Measurements from ENCODE around the gene SCYGR2. TPM values are rescaled to one million over a fixed set of nuclear protein-coding genes. Genes with fewer than 3 reads are reported as not detected.

Gene SCYGR2
- total and polyA plus RNA-seq, 2 donors (not counting 1 experiment from before 2014, with no cell fraction given): not detected

DNA sequence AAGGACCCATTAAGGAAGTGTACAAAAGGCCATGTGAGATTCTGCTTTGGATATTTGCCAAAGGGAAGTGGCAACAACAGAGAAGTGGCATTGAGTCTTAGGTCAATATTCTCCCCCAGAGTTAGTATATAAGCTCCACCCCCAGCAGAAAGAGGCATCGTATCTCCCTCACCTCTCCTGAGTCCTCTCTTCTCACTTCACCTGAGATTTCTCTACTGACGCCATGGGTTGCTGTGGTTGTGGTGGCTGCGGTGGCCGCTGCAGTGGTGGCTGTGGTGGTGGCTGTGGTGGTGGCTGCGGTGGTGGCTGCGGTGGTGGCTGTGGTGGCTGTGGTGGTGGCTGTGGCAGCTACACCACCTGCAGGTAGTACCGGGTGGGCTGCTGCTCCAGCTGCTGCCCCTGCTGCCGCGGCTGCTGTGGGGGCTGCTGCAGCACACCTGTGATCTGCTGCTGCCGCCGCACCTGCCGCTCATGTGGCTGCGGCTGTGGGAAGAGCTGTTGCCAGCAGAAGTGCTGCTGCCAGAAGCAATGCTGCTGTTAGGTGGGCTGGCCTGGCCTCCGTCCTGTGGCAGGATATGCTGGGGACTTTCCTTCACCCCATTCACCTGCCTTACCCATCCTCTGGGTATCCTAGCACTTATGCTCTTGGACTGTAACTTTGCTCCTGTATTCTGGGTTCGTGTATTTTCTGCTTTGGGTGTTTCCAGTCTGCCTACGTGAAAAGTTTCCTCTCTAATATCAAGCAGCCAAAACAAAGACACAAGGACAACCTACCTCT is 10.1 kb downstream of the SCYGR2 start:
- peaks cover 0 to 7% (median 2%) of the 10 kb centered on the region in 4 experiments for H3K27me3 ChIP-seq (replicated peaks in 1 of 4; ENCODE audit: control extremely low read depth in 1 of 4, control insufficient read depth in 3 of 4, insufficient read depth in 4 of 4, low read length in 3 of 4)
- H2AFZ ChIP-seq (ENCODE audit: insufficient read depth, low read depth, low read length, poor library complexity, severe bottlenecking): no peak overlapping the region
- peak; percentile 62 for ATAC-seq (ENCODE audit: low read depth)
- H3K9ac ChIP-seq (ENCODE audit: low read length): no peak overlapping the region
- no peak overlapping the region for H3K27ac ChIP-seq (ENCODE audit: low read length in 2 of 2)
- H3K4me2 ChIP-seq (replicated peaks; ENCODE audit: low read depth, low read length, poor library complexity, severe bottlenecking): peak overlapping the region; percentile 31
- DNase-seq: peak; percentile 66
- intact Hi-C loops (cut with micrococcal nuclease): no loop called here
- TF ChIP-seq EZH2 (IDR thresholded peaks at IDR 0.05; ENCODE audit: borderline replicate concordance, insufficient read depth, low read depth, low read length, poor library complexity, severe bottlenecking): no peak
- TF ChIP-seq CTCF (IDR thresholded peaks at IDR 0.05): no peak
- ChIA-PET POLR2A (no interaction called here), CTCF (interaction anchor here (1.3 kb wide), 1 partner anchor 128 kb away, joined by 3 read pairs; no protein-coding TSS in a partner anchor)
- H3K4me1 ChIP-seq (ENCODE audit: control insufficient read depth in 2 of 2, insufficient read depth in 2 of 2, low read length in 2 of 2): peaks cover 7 to 15% of the 10 kb centered on the region in 2 donors
- no peak overlapping the region for H3K4me3 ChIP-seq (ENCODE audit: control extremely low read depth in 1 of 5, extremely low read depth in 1 of 5, insufficient read depth in 1 of 5, low read depth in 2 of 5, low read length in 4 of 5)
- peaks cover 17% of the 10 kb centered on the region for H3K4me1 Mint-ChIP-seq
- peak overlapping the region; percentile 37 for H3K27ac Mint-ChIP-seq
- no peaks in the 10 kb centered on the region for H4K20me1 ChIP-seq (ENCODE audit: control insufficient read depth, insufficient read depth, low read length, poor library complexity, severe bottlenecking)
- H3K79me2 ChIP-seq (ENCODE audit: control insufficient read depth, insufficient read depth, low read length): no peaks in the 10 kb centered on the region
- H3K27me3 Mint-ChIP-seq: peaks cover 17% of the 10 kb centered on the region
- H3K36me3 ChIP-seq (replicated peaks in 1 of 2; ENCODE audit: control extremely low read depth in 1 of 2, control insufficient read depth in 1 of 2, extremely low read depth in 1 of 2, insufficient read depth in 2 of 2, low read length in 1 of 2): no peaks in the 10 kb centered on the region
- H3K9me3 Mint-ChIP-seq (ENCODE audit: insufficient read depth): no peaks in the 10 kb centered on the region
- H3K4me3 Mint-ChIP-seq: no peak overlapping the region
- peaks cover 0 to 5% (median 0%) of the 10 kb centered on the region in 3 donors for H3K9me3 ChIP-seq (ENCODE audit: control extremely low read depth in 1 of 3, control insufficient read depth in 2 of 3, insufficient read depth in 1 of 3, low read length in 2 of 3)
- WGBS (ENCODE audit: insufficient coverage): 24% methylated on average over 10 of the region's 16 CpGs

GRCh38 chr2:227610123-227610522 is 11.4 kb downstream of the SCYGR2 start:
- Histone ChIP-seq H3K9ac (ENCODE audit: low read length) (no peak overlapping the region), H3K79me2 (ENCODE audit: control insufficient read depth, insufficient read depth, low read length) (no peaks in the 10 kb centered on the region), H3K9me3 (ENCODE audit: control extremely low read depth in 1 of 3, control insufficient read depth in 2 of 3, insufficient read depth in 1 of 3, low read length in 2 of 3) (peaks cover 0 to 5% (median 0%) of the 10 kb centered on the region in 3 donors), H2AFZ (ENCODE audit: insufficient read depth, low read depth, low read length, poor library complexity, severe bottlenecking) (no peak overlapping the region), H3K36me3 (replicated peaks in 1 of 2; ENCODE audit: control extremely low read depth in 1 of 2, control insufficient read depth in 1 of 2, extremely low read depth in 1 of 2, insufficient read depth in 2 of 2, low read length in 1 of 2) (no peaks in the 10 kb centered on the region), H3K4me2 (replicated peaks; ENCODE audit: low read depth, low read length, poor library complexity, severe bottlenecking) (no peak overlapping the region), H3K4me1 (ENCODE audit: control insufficient read depth in 2 of 2, insufficient read depth in 2 of 2, low read length in 2 of 2) (peaks cover 7 to 15% of the 10 kb centered on the region in 2 donors), H3K27ac (ENCODE audit: low read length in 2 of 2) (no peak overlapping the region), H3K27me3 (replicated peaks in 1 of 4; ENCODE audit: control extremely low read depth in 1 of 4, control insufficient read depth in 3 of 4, insufficient read depth in 4 of 4, low read length in 3 of 4) (peaks cover 0 to 5% (median 2%) of the 10 kb centered on the region in 4 experiments), H4K20me1 (ENCODE audit: control insufficient read depth, insufficient read depth, low read length, poor library complexity, severe bottlenecking) (no peaks in the 10 kb centered on the region), H3K4me3 (ENCODE audit: control extremely low read depth in 1 of 5, extremely low read depth in 1 of 5, insufficient read depth in 1 of 5, low read depth in 2 of 5, low read length in 4 of 5) (no peak overlapping the region)
- Mint-ChIP-seq H3K27me3 (peaks cover 17% of the 10 kb centered on the region), H3K27ac (no peak overlapping the region), H3K4me3 (no peak overlapping the region), H3K9me3 (ENCODE audit: insufficient read depth) (no peaks in the 10 kb centered on the region), H3K4me1 (peaks cover 17% of the 10 kb centered on the region)
- POLR2A ChIA-PET: no interaction called here
- CTCF ChIA-PET: no interaction called here
- intact Hi-C loops (cut with micrococcal nuclease): no loop called here
- DNase-seq (no peak), ATAC-seq (ENCODE audit: low read depth) (no peak)
- WGBS (ENCODE audit: insufficient coverage): no CpG with 5 or more reads among the region's 2 CpGs
- TF ChIP-seq CTCF (IDR thresholded peaks at IDR 0.05) (no peak), EZH2 (IDR thresholded peaks at IDR 0.05; ENCODE audit: borderline replicate concordance, insufficient read depth, low read depth, low read length, poor library complexity, severe bottlenecking) (no peak)

Measured in B cell (primary cell).